GM23338 (cell line): ENCODE results near the gene MYO1E. TPM values are rescaled to one million over a fixed set of nuclear protein-coding genes. Genes with fewer than 3 reads are reported as not detected.

Experiments
- ATAC-seq: fragments of 200-7000 bp; cut with Tn5 transposase; 3 replicates; pipeline ENCODE4 v1.9.1; 2020
- DNase-seq: peaks from one replicate; pipeline ENCODE4 v3.0.0-alpha.2; 2015; ENCODE audit warnings: low spot score
- H2AFZ ChIP-seq: fragments of 200-600 bp; sonication (generic); 2 replicates; pipeline ENCODE4 v1.8.0; 2016; ENCODE audit warnings: antibody characterized with exemption, mild to moderate bottlenecking, moderate library complexity
- H3F3A ChIP-seq: fragments of 200-600 bp; sonication (generic); replicated peaks from 2 replicates; pipeline ENCODE4 v1.8.0; 2017; ENCODE audit warnings: antibody characterized with exemption, mixed run types, low read depth
- H3K27ac ChIP-seq: fragments of 200-600 bp; sonication (generic); 2 replicates; pipeline ENCODE4 v1.6.1; 2016; ENCODE audit warnings: low read depth
- H3K27me3 ChIP-seq: fragments of 200-600 bp; sonication (generic); 2 replicates; pipeline ENCODE4 v1.8.0; 2016; ENCODE audit warnings: mild to moderate bottlenecking, mixed run types, moderate library complexity; ENCODE audit not compliant: insufficient read depth
- H3K36me3 ChIP-seq: fragments of 200-600 bp; sonication (generic); 2 replicates; pipeline ENCODE4 v1.8.0; 2016; ENCODE audit warnings: mild to moderate bottlenecking; ENCODE audit not compliant: insufficient read depth
- H3K4me1 ChIP-seq: fragments of 200-600 bp; sonication (generic); 2 replicates; pipeline ENCODE4 v1.8.0; 2016; ENCODE audit warnings: mild to moderate bottlenecking, moderate library complexity; ENCODE audit not compliant: insufficient read depth
- H3K4me2 ChIP-seq: fragments of 200-600 bp; sonication (generic); 2 replicates; pipeline ENCODE4 v1.7.1; 2017; ENCODE audit warnings: mixed run types
- H3K4me3 ChIP-seq: fragments of 200-600 bp; sonication (generic); 2 replicates; pipeline ENCODE4 v1.6.1; 2016; ENCODE audit warnings: mixed run types
- H3K79me2 ChIP-seq: fragments of 200-600 bp; sonication (generic); replicated peaks from 2 replicates; pipeline ENCODE4 v1.8.0; 2017; ENCODE audit warnings: mild to moderate bottlenecking; ENCODE audit not compliant: insufficient read depth
- H3K9me2 ChIP-seq: fragments of 200-600 bp; sonication (generic); 2 replicates; pipeline ENCODE4 v1.8.0; 2017; ENCODE audit not compliant: insufficient read depth
- H4K20me1 ChIP-seq: fragments of 200-600 bp; sonication (generic); replicated peaks from 2 replicates; pipeline ENCODE4 v1.8.0; 2017; ENCODE audit warnings: mild to moderate bottlenecking; ENCODE audit not compliant: insufficient read depth
- H3K27ac Mint-ChIP-seq: 2 replicates; pipeline ENCODE4 v1.8.0; 2020; ENCODE audit warnings: inconsistent platforms, mild to moderate bottlenecking, moderate library complexity, mixed read lengths
- H3K27me3 Mint-ChIP-seq: 3 replicates; pipeline ENCODE4 v1.8.0; 2022; ENCODE audit warnings: low read depth, mild to moderate bottlenecking, moderate library complexity, mixed read lengths, inconsistent platforms; ENCODE audit not compliant: insufficient read depth, poor library complexity
- H3K36me3 Mint-ChIP-seq: 3 replicates; pipeline ENCODE4 v1.8.0; 2021; ENCODE audit warnings: low read depth, mild to moderate bottlenecking, inconsistent platforms, moderate library complexity, mixed read lengths
- H3K4me1 Mint-ChIP-seq: 3 replicates; pipeline ENCODE4 v1.8.0; 2020; ENCODE audit warnings: mild to moderate bottlenecking, inconsistent platforms, mixed read lengths
- H3K4me3 Mint-ChIP-seq: 3 replicates; pipeline ENCODE4 v1.8.0; 2021; ENCODE audit warnings: moderate library complexity, mild to moderate bottlenecking, inconsistent platforms, mixed read lengths
- H3K9me3 Mint-ChIP-seq: 3 replicates; pipeline ENCODE4 v1.8.0; 2020; ENCODE audit warnings: moderate library complexity, mild to moderate bottlenecking, inconsistent platforms, mixed read lengths
- CREB1 ChIP-seq: fragments of 250-450 bp; sonication (Bioruptor Pico); IDR thresholded peaks from 2 replicates; pipeline ENCODE4 v1.5.0; 2020; ENCODE audit warnings: low read depth, mild to moderate bottlenecking, moderate library complexity
- CTCF ChIP-seq, 2 experiments: fragments of 200-600 bp in 1 of 2; sonication (generic) in 1 of 2; conservative IDR thresholded peaks; 2 replicates each; pipeline versions ENCODE4 v1.5.1 to v1.6.1; 2016 to 2017; ENCODE audit warnings: antibody characterized with exemption in 2 of 2, low read depth in 2 of 2, mild to moderate bottlenecking in 2 of 2, moderate library complexity in 1 of 2
- ETS1 ChIP-seq: IDR thresholded peaks from 2 replicates; pipeline ENCODE4 v1.6.1; 2016; ENCODE audit warnings: antibody characterized with exemption
- EZH2 ChIP-seq: fragments of 200-600 bp; sonication (generic); IDR thresholded peaks from one replicate; pipeline ENCODE4 v1.8.0; 2017; ENCODE audit warnings: antibody characterized with exemption, mild to moderate bottlenecking, low read depth; ENCODE audit not compliant: unreplicated experiment
- EZH2phosphoT487 ChIP-seq: fragments of 200-600 bp; sonication (generic); IDR thresholded peaks from one replicate; pipeline ENCODE4 v1.8.1; 2018; ENCODE audit warnings: antibody characterized with exemption; ENCODE audit not compliant: unreplicated experiment
- JUNB ChIP-seq: IDR thresholded peaks from one replicate; pipeline ENCODE4 v1.6.1; 2016; ENCODE audit warnings: antibody characterized with exemption; ENCODE audit not compliant: unreplicated experiment
- NANOG ChIP-seq: IDR thresholded peaks from 2 replicates; pipeline ENCODE4 v1.6.1; 2016; ENCODE audit warnings: antibody characterized with exemption, borderline replicate concordance
- POLR2AphosphoS5 ChIP-seq: IDR thresholded peaks from 2 replicates; pipeline ENCODE4 v1.6.1; 2016; ENCODE audit warnings: antibody characterized with exemption, low read depth
- REST ChIP-seq: IDR thresholded peaks from one replicate; pipeline ENCODE4 v1.6.1; 2018; ENCODE audit warnings: antibody characterized with exemption; ENCODE audit not compliant: unreplicated experiment
- STAT1 ChIP-seq: IDR thresholded peaks from one replicate; pipeline ENCODE4 v1.6.1; 2016; ENCODE audit warnings: antibody characterized with exemption; ENCODE audit not compliant: unreplicated experiment
- ZNF114 ChIP-seq: fragments of 250-450 bp; sonication (Bioruptor Pico); IDR thresholded peaks from 2 replicates; pipeline ENCODE4 v1.5.0; 2020; ENCODE audit warnings: mild to moderate bottlenecking, moderate library complexity
- ZNF331 ChIP-seq: fragments of 250-450 bp; sonication (Bioruptor Pico); IDR thresholded peaks from 2 replicates; pipeline ENCODE4 v1.5.0; 2020; ENCODE audit warnings: low read depth, mild to moderate bottlenecking, moderate library complexity
- ZNF462 ChIP-seq: fragments of 250-450 bp; sonication (Bioruptor Pico); IDR thresholded peaks from 2 replicates; pipeline ENCODE4 v1.5.0; 2020; ENCODE audit warnings: mild to moderate bottlenecking, moderate library complexity
- polyA plus RNA-seq: library from polyadenylated mRNA; unstranded; fragments of >200 nt; fragmentation: Nextera tagmentation; extraction: Ambion mirVana; gene quantifications from 2 replicates; pipeline ENCODE4 v1.2.1, GENCODE V29; 2016
- total RNA-seq: library from RNA; depleted of rRNA; stranded (reverse); fragments of >200 nt; shearing (Covaris generic); gene quantifications from 2 replicates; pipeline ENCODE4 v1.2.3, GENCODE V29; 2014

Gene MYO1E
- total and polyA plus RNA-seq, 2 experiments from 2014 or later = 68.3 to 131 TPM

GRCh38 chr15:59168536-59168935 lies 204.1 kb downstream of the MYO1E start:
- Histone ChIP-seq H3K79me2 (no peaks in the 10 kb centered on the region), H3K27ac (no peak overlapping the region), H2AFZ (no peak overlapping the region), H3K36me3 (peaks cover 10% of the 10 kb centered on the region; the same call in 1 of the 2 replicates), H3K4me3 (no peak overlapping the region), H3K27me3 (no peaks in the 10 kb centered on the region), H3K9me2 (0 out of 2 replicates have a peak, but pooled peaks cover 5% of the 10 kb centered on the region), H4K20me1 (no peaks in the 10 kb centered on the region), H3K4me1 (no peaks in the 10 kb centered on the region), H3K4me2 (no peak overlapping the region), H3F3A (no peaks in the 10 kb centered on the region)
- Mint-ChIP-seq H3K4me1 (peaks cover 19% of the 10 kb centered on the region), H3K9me3 (no peaks in the 10 kb centered on the region), H3K36me3 (peaks cover 29% of the 10 kb centered on the region), H3K27me3 (no peaks in the 10 kb centered on the region), H3K4me3 (no peak overlapping the region), H3K27ac (no peak overlapping the region)
- ATAC-seq = no peak
- TF ChIP-seq CREB1 (CRISPR knock-in tag) = no peak
- TF ChIP-seq ETS1 = no peak
- TF ChIP-seq STAT1 = no peak
- no peak for TF ChIP-seq POLR2AphosphoS5
- TF ChIP-seq CTCF (conservative IDR thresholded peaks at IDR 0.05; ENCODE audit: low read depth in 2 of 2) = no peak
- TF ChIP-seq ZNF462 (CRISPR knock-in tag) = no peak
- TF ChIP-seq ZNF331 (CRISPR knock-in tag) = no peak
- TF ChIP-seq EZH2 = no peak
- no peak for TF ChIP-seq JUNB
- TF ChIP-seq ZNF114 (CRISPR knock-in tag) = no peak
- TF ChIP-seq REST = no peak
- TF ChIP-seq EZH2phosphoT487 = no peak
- TF ChIP-seq NANOG = no peak
- no peak for DNase-seq
